Measurements from ENCODE around the gene MYL6B.
A peak's percentile ranks its signal among the peaks of the same experiment; 100 is the strongest.

Gene MYL6B

DNA sequence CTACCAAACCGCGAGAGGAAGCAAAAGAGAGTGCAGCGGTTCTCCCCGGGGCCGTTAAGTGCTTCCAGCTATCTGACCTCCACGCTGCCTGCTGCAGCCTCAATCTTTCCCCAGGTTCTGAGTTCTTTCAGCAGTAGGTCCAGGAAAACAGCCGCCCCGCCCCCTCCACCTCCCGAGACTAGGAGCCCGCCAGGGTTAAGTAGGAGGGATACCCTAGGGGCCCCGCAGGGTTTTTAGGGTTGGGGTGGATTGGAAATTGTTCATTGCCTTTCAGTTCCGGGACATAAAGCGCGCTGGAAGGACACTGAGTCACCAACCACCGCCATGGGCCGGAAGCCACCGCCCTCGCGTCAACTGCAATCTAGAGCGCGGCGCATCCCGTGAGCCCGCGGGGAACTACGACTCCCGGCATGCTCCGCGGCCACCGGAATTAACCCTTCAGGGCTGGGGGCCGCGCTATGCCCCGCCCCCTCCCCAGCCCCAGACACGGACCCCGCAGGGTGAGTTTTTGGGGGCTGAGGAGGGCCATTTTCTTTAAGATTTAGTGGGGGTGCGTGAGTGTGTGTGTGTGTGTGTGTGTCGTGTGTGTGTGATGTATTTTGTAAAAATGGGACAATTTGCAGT, at the start of gene MYL6B:
Gene MYL6B (plus strand): TSS at position 456 of the 624 bp plus-strand sequence. CDS start 1,332 bp downstream, outside the sequence.
- no peaks in the 10 kb centered on the region for H3K9me3 ChIP-seq (ENCODE audit: control insufficient read depth in 2 of 2, low read length in 2 of 2)

DNA sequence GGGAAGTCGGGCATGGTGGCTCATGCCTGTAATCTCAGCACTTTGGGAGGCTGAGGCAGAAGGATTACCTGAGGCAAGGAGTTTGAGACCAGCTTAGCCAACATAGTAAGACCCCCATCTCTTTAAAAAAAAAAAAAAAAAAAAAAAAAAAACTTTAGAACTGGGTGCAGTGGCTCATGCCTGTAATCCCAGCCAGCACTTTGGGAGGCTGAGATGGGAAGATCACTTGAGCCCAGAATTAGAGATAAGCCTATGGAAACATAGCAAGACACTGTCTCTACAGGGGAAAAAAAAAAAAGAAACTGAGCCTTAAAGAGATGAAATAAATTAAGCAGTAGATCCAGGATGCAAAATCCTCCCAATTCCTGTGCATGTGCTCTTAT, 49.7 kb upstream of the MYL6B start:
- Histone ChIP-seq H3K27me3 (ENCODE audit: control insufficient read depth in 2 of 2, insufficient read depth in 2 of 2, low read length in 2 of 2) (no peaks in the 10 kb centered on the region), H3K4me1 (ENCODE audit: control insufficient read depth in 2 of 2, insufficient read depth in 2 of 2, low read length in 2 of 2) (peaks cover 16 to 25% of the 10 kb centered on the region in 2 donors), H3K27ac (ENCODE audit: low read depth in 2 of 2, low read length in 2 of 2) (no peak overlapping the region), H3K9me3 (ENCODE audit: control insufficient read depth in 2 of 2, low read length in 2 of 2) (no peaks in the 10 kb centered on the region), H3K36me3 (ENCODE audit: control insufficient read depth in 2 of 2, insufficient read depth in 2 of 2, low read length in 2 of 2) (peaks cover 34 to 38% of the 10 kb centered on the region in 2 donors), H3K4me3 (ENCODE audit: low read length in 2 of 2) (no peak overlapping the region), H3K9ac (ENCODE audit: low read depth in 1 of 2, low read length in 2 of 2) (no peak overlapping the region)

More for the DNA sequence above, at the start of gene MYL6B:
- Histone ChIP-seq H3K27me3 (ENCODE audit: control insufficient read depth in 2 of 2, insufficient read depth in 2 of 2, low read length in 2 of 2) (no peaks in the 10 kb centered on the region), H3K9ac (ENCODE audit: low read depth in 1 of 2, low read length in 2 of 2) (peak within 1 kb of the TSS; percentile 82 to 84), H3K4me1 (ENCODE audit: control insufficient read depth in 2 of 2, insufficient read depth in 2 of 2, low read length in 2 of 2) (peaks cover 14 to 15% of the 10 kb centered on the region in 2 donors), H3K36me3 (ENCODE audit: control insufficient read depth in 2 of 2, insufficient read depth in 2 of 2, low read length in 2 of 2) (peaks cover 0 to 2% of the 10 kb centered on the region in 2 donors), H3K4me3 (ENCODE audit: low read length in 2 of 2) (peak within 1 kb of the TSS; percentile 62 to 87), H3K27ac (ENCODE audit: low read depth in 2 of 2, low read length in 2 of 2) (peak within 1 kb of the TSS; percentile 94 to 95)

DNA sequence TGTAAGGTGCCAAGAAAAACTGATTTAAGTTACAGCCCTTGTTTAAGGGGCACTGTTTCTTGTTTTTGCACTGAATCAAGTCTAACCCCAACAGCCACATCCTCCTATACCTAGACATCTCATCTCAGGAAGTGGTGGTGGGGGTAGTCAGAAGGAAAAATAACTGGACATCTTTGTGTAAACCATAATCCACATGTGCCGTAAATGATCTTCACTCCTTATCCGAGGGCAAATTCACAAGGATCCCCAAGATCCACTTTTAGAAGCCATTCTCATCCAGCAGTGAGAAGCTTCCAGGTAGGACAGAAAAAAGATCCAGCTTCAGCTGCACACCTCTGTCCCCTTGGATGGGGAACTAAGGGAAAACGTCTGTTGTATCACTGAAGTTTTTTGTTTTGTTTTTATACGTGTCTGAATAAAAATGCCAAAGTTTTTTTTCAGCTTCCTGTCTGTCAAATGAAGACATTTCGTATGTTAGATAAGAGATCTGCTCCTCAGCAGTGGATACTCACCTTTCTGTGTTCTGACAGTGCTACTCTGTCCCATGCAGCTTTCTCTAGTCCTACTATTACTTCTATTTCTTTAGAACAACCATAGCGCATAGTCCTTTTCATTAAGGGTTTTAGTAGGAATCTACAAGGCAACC, 49.2 kb upstream of the MYL6B start:
- Histone ChIP-seq H3K4me3 (ENCODE audit: low read length in 2 of 2) (peak overlapping the region; percentile 81 to 90), H3K4me1 (ENCODE audit: control insufficient read depth in 2 of 2, insufficient read depth in 2 of 2, low read length in 2 of 2) (peaks cover 16 to 25% of the 10 kb centered on the region in 2 donors), H3K27ac (ENCODE audit: low read depth in 2 of 2, low read length in 2 of 2) (peak overlapping the region; percentile 87 to 89), H3K27me3 (ENCODE audit: control insufficient read depth in 2 of 2, insufficient read depth in 2 of 2, low read length in 2 of 2) (no peaks in the 10 kb centered on the region), H3K36me3 (ENCODE audit: control insufficient read depth in 2 of 2, insufficient read depth in 2 of 2, low read length in 2 of 2) (peaks cover 36 to 41% of the 10 kb centered on the region in 2 donors), H3K9ac (ENCODE audit: low read depth in 1 of 2, low read length in 2 of 2) (peak overlapping the region; percentile 82 to 83), H3K9me3 (ENCODE audit: control insufficient read depth in 2 of 2, low read length in 2 of 2) (no peaks in the 10 kb centered on the region)

DNA sequence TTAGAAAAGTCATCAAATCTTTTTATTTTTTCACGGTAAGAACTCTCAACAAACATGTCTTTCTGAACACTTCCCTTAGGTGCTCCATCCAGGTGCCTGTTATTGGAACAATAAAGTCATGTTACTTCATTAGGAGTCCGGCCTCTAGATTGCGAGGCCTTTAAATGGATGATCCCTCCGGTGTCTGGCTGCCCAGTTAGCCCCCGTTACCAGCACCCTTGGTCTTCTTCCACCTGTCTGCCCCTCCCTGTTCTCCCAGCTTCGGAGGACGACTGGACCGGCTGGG, 48.6 kb upstream of the MYL6B start:
- no peaks in the 10 kb centered on the region for H3K27me3 ChIP-seq (ENCODE audit: control insufficient read depth in 2 of 2, insufficient read depth in 2 of 2, low read length in 2 of 2)
- no peaks in the 10 kb centered on the region for H3K9me3 ChIP-seq (ENCODE audit: control insufficient read depth in 2 of 2, low read length in 2 of 2)
- H3K27ac ChIP-seq (ENCODE audit: low read depth in 2 of 2, low read length in 2 of 2) = peak overlapping the region; percentile 87 to 89
- H3K4me3 ChIP-seq (ENCODE audit: low read length in 2 of 2) = peak overlapping the region; percentile 81 to 90
- peak overlapping the region; percentile 82 to 83 for H3K9ac ChIP-seq (ENCODE audit: low read depth in 1 of 2, low read length in 2 of 2)
- H3K4me1 ChIP-seq (ENCODE audit: control insufficient read depth in 2 of 2, insufficient read depth in 2 of 2, low read length in 2 of 2) = peaks cover 16 to 25% of the 10 kb centered on the region in 2 donors
- peaks cover 42% of the 10 kb centered on the region in 2 donors for H3K36me3 ChIP-seq (ENCODE audit: control insufficient read depth in 2 of 2, insufficient read depth in 2 of 2, low read length in 2 of 2)

DNA sequence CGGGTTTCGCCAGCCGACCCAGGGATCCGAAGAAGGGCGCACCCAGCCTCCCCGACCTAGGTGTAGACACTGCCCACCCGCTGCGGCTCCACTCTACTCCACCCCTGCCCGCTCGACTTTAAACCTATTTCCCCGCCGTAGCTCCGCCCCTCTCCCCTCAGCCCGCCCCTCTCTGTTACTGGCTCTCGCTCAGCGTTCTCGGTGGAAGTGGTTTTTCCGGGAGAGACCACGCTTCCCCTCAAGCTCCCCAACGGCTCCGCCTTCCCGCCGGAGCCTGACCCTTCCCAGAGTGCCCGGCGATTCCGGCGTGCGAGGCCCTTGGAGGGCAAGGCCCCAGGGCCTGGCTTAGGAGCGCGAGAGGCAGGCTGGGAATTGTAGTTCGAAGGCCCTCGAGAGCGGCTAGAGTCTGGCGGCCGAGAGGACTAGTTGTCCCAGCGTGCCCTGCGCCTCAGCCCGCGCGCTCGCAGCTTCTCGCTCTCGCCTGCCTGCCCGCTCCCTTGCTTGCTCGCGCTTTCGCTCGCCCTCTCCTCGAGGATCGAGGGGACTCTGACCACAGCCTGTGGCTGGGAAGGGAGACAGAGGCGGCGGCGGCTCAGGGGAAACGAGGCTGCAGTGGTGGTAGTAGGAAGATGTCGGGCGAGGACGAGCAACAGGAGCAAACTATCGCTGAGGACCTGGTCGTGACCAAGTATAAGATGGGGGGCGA, 48.1 kb upstream of the MYL6B start, which contains the start of gene PA2G4:
Gene PA2G4 (plus strand): TSS at position 451 of the 706 bp plus-strand sequence. CDS start 179 bp downstream, at position 630.
- Histone ChIP-seq H3K4me3 (ENCODE audit: low read length in 2 of 2) (peak within 1 kb of the TSS; percentile 81 to 90), H3K36me3 (ENCODE audit: control insufficient read depth in 2 of 2, insufficient read depth in 2 of 2, low read length in 2 of 2) (peaks cover 42% of the 10 kb centered on the region in 2 donors), H3K27me3 (ENCODE audit: control insufficient read depth in 2 of 2, insufficient read depth in 2 of 2, low read length in 2 of 2) (no peaks in the 10 kb centered on the region), H3K9me3 (ENCODE audit: control insufficient read depth in 2 of 2, low read length in 2 of 2) (no peaks in the 10 kb centered on the region), H3K4me1 (ENCODE audit: control insufficient read depth in 2 of 2, insufficient read depth in 2 of 2, low read length in 2 of 2) (peaks cover 16 to 25% of the 10 kb centered on the region in 2 donors), H3K27ac (ENCODE audit: low read depth in 2 of 2, low read length in 2 of 2) (peak within 1 kb of the TSS; percentile 87 to 89), H3K9ac (ENCODE audit: low read depth in 1 of 2, low read length in 2 of 2) (peak within 1 kb of the TSS; percentile 82 to 89)

DNA sequence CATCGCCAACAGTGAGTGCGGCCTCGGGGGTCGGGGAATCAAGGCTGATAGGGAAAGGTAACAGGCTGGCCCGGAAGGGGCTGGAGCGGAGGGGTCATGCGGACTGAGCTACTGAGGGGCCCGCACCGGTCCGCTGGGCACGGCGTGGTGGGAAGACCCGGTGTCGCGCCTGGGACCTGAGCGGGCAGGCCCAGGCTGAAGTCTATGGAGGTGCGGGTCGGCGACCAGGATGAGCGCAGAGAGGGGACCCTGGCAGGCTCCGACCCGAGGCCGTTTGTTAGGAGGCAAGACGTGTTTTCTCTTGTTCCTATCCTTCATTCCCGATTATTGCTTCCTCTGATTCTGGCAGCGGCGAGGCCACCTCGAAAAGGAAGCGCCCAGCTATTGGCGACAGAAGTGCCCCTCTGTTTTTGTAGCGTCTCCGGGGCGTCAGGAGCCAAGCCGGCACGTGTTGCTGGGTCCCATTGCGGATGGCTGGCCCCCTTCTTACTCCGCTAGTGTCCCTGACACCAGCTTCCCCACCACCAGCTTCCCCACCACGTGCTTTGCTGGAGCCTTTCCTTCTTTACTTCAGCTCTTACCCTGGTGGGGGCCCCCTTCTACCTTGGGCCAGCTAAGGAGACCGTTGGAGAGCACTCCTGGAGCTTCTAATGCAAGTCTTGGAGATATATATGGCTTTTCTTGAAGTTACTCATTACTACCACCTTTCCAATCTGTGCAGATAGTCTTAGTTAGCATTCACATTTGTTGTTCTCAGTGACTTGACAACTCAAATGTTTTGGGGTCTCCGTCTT, 47.4 kb upstream of the MYL6B start:
- peaks cover 42 to 43% of the 10 kb centered on the region in 2 donors for H3K36me3 ChIP-seq (ENCODE audit: control insufficient read depth in 2 of 2, insufficient read depth in 2 of 2, low read length in 2 of 2)
- H3K4me3 ChIP-seq (ENCODE audit: low read length in 2 of 2) = peak overlapping the region; percentile 81 to 90
- peaks cover 16 to 25% of the 10 kb centered on the region in 2 donors for H3K4me1 ChIP-seq (ENCODE audit: control insufficient read depth in 2 of 2, insufficient read depth in 2 of 2, low read length in 2 of 2)
- H3K27me3 ChIP-seq (ENCODE audit: control insufficient read depth in 2 of 2, insufficient read depth in 2 of 2, low read length in 2 of 2) = no peaks in the 10 kb centered on the region
- H3K9ac ChIP-seq (ENCODE audit: low read depth in 1 of 2, low read length in 2 of 2) = peak overlapping the region; percentile 82 to 89
- no peaks in the 10 kb centered on the region for H3K9me3 ChIP-seq (ENCODE audit: control insufficient read depth in 2 of 2, low read length in 2 of 2)
- H3K27ac ChIP-seq (ENCODE audit: low read depth in 2 of 2, low read length in 2 of 2) = peak overlapping the region; percentile 87 to 89

DNA sequence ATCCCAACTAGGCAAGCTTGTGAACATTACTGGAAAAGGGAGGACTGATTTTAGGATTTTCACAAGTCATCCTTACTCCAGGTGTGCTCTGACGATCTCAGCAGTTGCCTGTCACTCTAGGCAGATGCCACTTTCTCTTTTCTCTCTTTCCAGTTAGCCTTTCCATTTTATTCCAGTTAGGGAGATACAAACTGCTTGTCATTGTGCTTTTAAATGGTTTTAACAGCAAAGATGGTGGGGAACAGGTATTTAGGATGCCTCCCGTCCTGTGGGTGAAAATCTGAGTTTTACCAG, 46.8 kb upstream of the MYL6B start:
- no peaks in the 10 kb centered on the region for H3K9me3 ChIP-seq (ENCODE audit: control insufficient read depth in 2 of 2, low read length in 2 of 2)
- no peak overlapping the region for H3K27ac ChIP-seq (ENCODE audit: low read depth in 2 of 2, low read length in 2 of 2)
- peak overlapping the region; percentile 82 to 89 for H3K9ac ChIP-seq (ENCODE audit: low read depth in 1 of 2, low read length in 2 of 2)
- H3K4me3 ChIP-seq (ENCODE audit: low read length in 2 of 2) = peak overlapping the region; percentile 81 to 90
- peaks cover 16 to 25% of the 10 kb centered on the region in 2 donors for H3K4me1 ChIP-seq (ENCODE audit: control insufficient read depth in 2 of 2, insufficient read depth in 2 of 2, low read length in 2 of 2)
- H3K27me3 ChIP-seq (ENCODE audit: control insufficient read depth in 2 of 2, insufficient read depth in 2 of 2, low read length in 2 of 2) = no peaks in the 10 kb centered on the region
- H3K36me3 ChIP-seq (ENCODE audit: control insufficient read depth in 2 of 2, insufficient read depth in 2 of 2, low read length in 2 of 2) = peaks cover 45 to 46% of the 10 kb centered on the region in 2 donors

DNA sequence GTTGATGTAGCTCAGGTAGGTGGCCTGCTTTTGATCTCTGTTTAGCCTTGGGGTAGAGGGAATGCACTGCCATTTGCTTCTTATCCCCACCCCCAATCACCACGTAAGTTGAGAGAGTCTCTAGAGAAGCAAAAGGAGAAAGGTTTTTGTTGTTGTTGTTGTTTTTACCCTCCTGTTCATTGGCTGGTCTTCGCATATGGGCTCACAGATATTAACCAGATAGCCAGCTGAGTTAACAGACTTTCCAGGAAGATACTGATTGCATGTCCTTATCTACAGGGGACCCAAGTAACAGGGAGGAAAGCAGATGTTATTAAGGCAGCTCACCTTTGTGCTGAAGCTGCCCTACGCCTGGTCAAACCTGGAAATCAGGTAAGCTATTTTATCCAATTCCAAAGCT, 45.1 kb upstream of the MYL6B start:
- no peak overlapping the region for H3K27ac ChIP-seq (ENCODE audit: low read depth in 2 of 2, low read length in 2 of 2)
- no peak overlapping the region for H3K4me3 ChIP-seq (ENCODE audit: low read length in 2 of 2)
- H3K27me3 ChIP-seq (ENCODE audit: control insufficient read depth in 2 of 2, insufficient read depth in 2 of 2, low read length in 2 of 2) = no peaks in the 10 kb centered on the region
- peaks cover 45 to 51% of the 10 kb centered on the region in 2 donors for H3K36me3 ChIP-seq (ENCODE audit: control insufficient read depth in 2 of 2, insufficient read depth in 2 of 2, low read length in 2 of 2)
- H3K9ac ChIP-seq (ENCODE audit: low read depth in 1 of 2, low read length in 2 of 2) = no peak overlapping the region
- peaks cover 16 to 25% of the 10 kb centered on the region in 2 donors for H3K4me1 ChIP-seq (ENCODE audit: control insufficient read depth in 2 of 2, insufficient read depth in 2 of 2, low read length in 2 of 2)
- no peaks in the 10 kb centered on the region for H3K9me3 ChIP-seq (ENCODE audit: control insufficient read depth in 2 of 2, low read length in 2 of 2)

DNA sequence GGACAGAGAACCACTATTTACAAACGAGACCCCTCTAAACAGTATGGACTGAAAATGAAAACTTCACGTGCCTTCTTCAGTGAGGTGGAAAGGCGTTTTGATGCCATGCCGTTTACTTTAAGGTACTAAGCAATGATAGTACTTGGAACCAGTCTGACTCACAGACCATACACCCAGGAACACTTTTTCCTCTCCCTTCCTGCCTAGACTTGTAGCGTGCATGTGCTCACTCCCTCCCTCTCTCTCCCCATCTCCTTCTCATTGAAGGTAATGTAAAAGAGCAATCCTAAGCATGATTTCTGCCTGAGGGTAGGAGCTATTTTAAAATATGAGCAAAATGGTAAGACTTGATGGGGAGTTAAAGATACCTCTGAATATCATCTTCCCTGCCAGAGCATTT, 41.8 kb upstream of the MYL6B start:
- peaks cover 49 to 64% of the 10 kb centered on the region in 2 donors for H3K36me3 ChIP-seq (ENCODE audit: control insufficient read depth in 2 of 2, insufficient read depth in 2 of 2, low read length in 2 of 2)
- no peak overlapping the region for H3K27ac ChIP-seq (ENCODE audit: low read depth in 2 of 2, low read length in 2 of 2)
- no peak overlapping the region for H3K9ac ChIP-seq (ENCODE audit: low read depth in 1 of 2, low read length in 2 of 2)
- H3K27me3 ChIP-seq (ENCODE audit: control insufficient read depth in 2 of 2, insufficient read depth in 2 of 2, low read length in 2 of 2) = no peaks in the 10 kb centered on the region
- no peaks in the 10 kb centered on the region for H3K9me3 ChIP-seq (ENCODE audit: control insufficient read depth in 2 of 2, low read length in 2 of 2)
- H3K4me3 ChIP-seq (ENCODE audit: low read length in 2 of 2) = no peak overlapping the region
- H3K4me1 ChIP-seq (ENCODE audit: control insufficient read depth in 2 of 2, insufficient read depth in 2 of 2, low read length in 2 of 2) = peaks cover 8 to 10% of the 10 kb centered on the region in 2 donors

Data from mucosa of rectum (tissue), 2 donors.